ENCODE results near the gene PYGM.
A peak's percentile ranks its signal among the peaks of the same experiment; 100 is the strongest.

Gene PYGM

GRCh38 chr11:64767344-64768299 is 7.8 kb upstream of the PYGM start:
- DNase-seq, result peak; percentile 72 to 74

- DNase-seq, result no peak
Measured at GRCh38 chr11:64766881-64767280, 7.1 kb upstream of the PYGM start.

- DNase-seq, result no peak
Measured at GRCh38 chr11:64765851-64766665, 6.3 kb upstream of the PYGM start.

- no peak for DNase-seq
Measured at GRCh38 chr11:64765291-64765850, 5.6 kb upstream of the PYGM start.

GRCh38 chr11:64764753-64765152 is 5.0 kb upstream of the PYGM start:
- no peak for DNase-seq

- no peak for DNase-seq
Measured at GRCh38 chr11:64764040-64764611, 4.4 kb upstream of the PYGM start.

- no peak for DNase-seq
Measured at GRCh38 chr11:64763526-64764039, 3.8 kb upstream of the PYGM start.

GRCh38 chr11:64762674-64763525 is 3.1 kb upstream of the PYGM start:
- no peak for DNase-seq

- DNase-seq, result no peak
Measured at GRCh38 chr11:64762277-64762673, 2.5 kb upstream of the PYGM start.

GRCh38 chr11:64760759-64761420 is 1.1 kb upstream of the PYGM start:
- DNase-seq, result no peak

- no peak for DNase-seq
Measured at GRCh38 chr11:64759131-64759721, 548 bp downstream of the PYGM start.

GRCh38 chr11:64758330-64759079 is 1.3 kb downstream of the PYGM start:
- no peak for DNase-seq

GRCh38 chr11:64757549-64758329 is 2.0 kb downstream of the PYGM start:
- no peak for DNase-seq

GRCh38 chr11:64755681-64756361 is 4.0 kb downstream of the PYGM start:
- no peak for DNase-seq

- no peak for DNase-seq
Measured at GRCh38 chr11:64754919-64755662, 4.7 kb downstream of the PYGM start.

GRCh38 chr11:64754124-64754918 is 5.5 kb downstream of the PYGM start:
- DNase-seq, result no peak

All from inflammatory macrophage (primary cell).